Esophagus squamous epithelium (tissue), 4 donors: ENCODE results near the gene CCNE1.

Experiments
- POLR2A ChIP-seq, 4 donors: fragments of 450-650 bp; IDR thresholded peaks; one replicate each; pipeline ENCODE4 v1.6.1; 2017; ENCODE audit warnings: antibody characterized with exemption in 4 of 4, mild to moderate bottlenecking in 4 of 4, moderate library complexity in 3 of 4
- TF ChIP-seq, protein P1 (sequence below), 6 experiments: fragments of 450-650 bp in 4 of 6; fragments of 200-600 bp in 2 of 6; sonication (generic) in 2 of 6; IDR thresholded peaks; one replicate each; pipeline ENCODE4 v1.5.1; 2016 to 2019; ENCODE audit warnings: antibody characterized with exemption in 6 of 6, mild to moderate bottlenecking in 4 of 6, moderate library complexity in 4 of 6

DNA sequence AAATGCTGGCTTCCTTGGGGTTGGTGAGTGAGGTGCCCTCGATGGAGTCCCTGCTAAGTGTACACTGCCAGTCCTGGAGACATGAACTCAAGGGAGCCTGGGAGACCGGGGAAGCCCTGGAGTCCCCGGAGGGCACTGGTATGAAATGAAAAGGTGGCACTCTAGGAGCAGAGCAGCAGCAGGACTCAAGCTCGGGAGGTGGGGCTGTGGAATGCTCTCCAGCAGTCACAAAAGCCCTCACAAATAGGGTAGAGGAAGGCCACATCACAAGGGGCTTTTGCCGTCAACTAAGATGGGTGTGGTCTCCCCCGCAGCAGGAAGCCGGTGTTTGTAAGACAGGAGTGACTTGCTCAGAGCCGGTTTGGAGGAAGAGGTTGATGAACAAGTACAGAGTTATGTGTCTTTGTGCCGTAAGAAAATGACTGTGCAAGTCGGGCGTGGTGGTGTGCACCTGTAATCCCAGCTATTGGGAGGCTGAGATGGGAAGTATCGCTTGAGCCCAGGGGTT, 19.3 kb downstream of the CCNE1 start:
- TF ChIP-seq, protein P1, sequence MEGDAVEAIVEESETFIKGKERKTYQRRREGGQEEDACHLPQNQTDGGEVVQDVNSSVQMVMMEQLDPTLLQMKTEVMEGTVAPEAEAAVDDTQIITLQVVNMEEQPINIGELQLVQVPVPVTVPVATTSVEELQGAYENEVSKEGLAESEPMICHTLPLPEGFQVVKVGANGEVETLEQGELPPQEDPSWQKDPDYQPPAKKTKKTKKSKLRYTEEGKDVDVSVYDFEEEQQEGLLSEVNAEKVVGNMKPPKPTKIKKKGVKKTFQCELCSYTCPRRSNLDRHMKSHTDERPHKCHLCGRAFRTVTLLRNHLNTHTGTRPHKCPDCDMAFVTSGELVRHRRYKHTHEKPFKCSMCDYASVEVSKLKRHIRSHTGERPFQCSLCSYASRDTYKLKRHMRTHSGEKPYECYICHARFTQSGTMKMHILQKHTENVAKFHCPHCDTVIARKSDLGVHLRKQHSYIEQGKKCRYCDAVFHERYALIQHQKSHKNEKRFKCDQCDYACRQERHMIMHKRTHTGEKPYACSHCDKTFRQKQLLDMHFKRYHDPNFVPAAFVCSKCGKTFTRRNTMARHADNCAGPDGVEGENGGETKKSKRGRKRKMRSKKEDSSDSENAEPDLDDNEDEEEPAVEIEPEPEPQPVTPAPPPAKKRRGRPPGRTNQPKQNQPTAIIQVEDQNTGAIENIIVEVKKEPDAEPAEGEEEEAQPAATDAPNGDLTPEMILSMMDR (IDR thresholded peaks at IDR 0.05), result no peak
- TF ChIP-seq POLR2A (IDR thresholded peaks at IDR 0.05), result no peak
